T-helper 2 cell treated with Interferon-gamma antibody and Interleukin-4, amounts not matched to agents 5 μg/mL and 100 μg/mL, for 36 hours (primary cell): ENCODE results near the gene HM13.
"Not testable (repeated sequence)": the region's sequence is repeated elsewhere in the genome, so short reads cannot be mapped to it uniquely, and the experiment has no call there.

ENCODE experiments used
- DNase-seq: peaks from one replicate; pipeline ENCODE4 v3.0.0; 2021; ENCODE audit warnings: low spot score
- H3K27ac Mint-ChIP-seq: one replicate; pipeline ENCODE4 v1.8.0; 2021; ENCODE audit warnings: mild to moderate bottlenecking, mixed read lengths
- H3K27me3 Mint-ChIP-seq: one replicate; pipeline ENCODE4 v1.8.0; 2021; ENCODE audit warnings: low read depth, mixed read lengths
- H3K36me3 Mint-ChIP-seq: one replicate; pipeline ENCODE4 v1.8.0; 2021; ENCODE audit warnings: low read depth, mixed read lengths
- H3K4me1 Mint-ChIP-seq: one replicate; pipeline ENCODE4 v1.8.0; 2021; ENCODE audit warnings: low read depth, mixed read lengths
- H3K4me3 Mint-ChIP-seq: one replicate; pipeline ENCODE4 v1.8.0; 2022; ENCODE audit warnings: mild to moderate bottlenecking, moderate library complexity, mixed read lengths
- H3K9me3 Mint-ChIP-seq: one replicate; pipeline ENCODE4 v1.8.0; 2021; ENCODE audit warnings: mixed read lengths

Gene HM13

GRCh38 chr20:31543966-31544598, 29.8 kb downstream of the HM13 start:
- no peaks in the 10 kb centered on the region for H3K27me3 Mint-ChIP-seq
- no peak overlapping the region for H3K4me3 Mint-ChIP-seq
- DNase-seq = no peak
- H3K9me3 Mint-ChIP-seq = no peaks in the 10 kb centered on the region
- peaks cover 28% of the 10 kb centered on the region for H3K4me1 Mint-ChIP-seq
- peaks cover 56% of the 10 kb centered on the region for H3K36me3 Mint-ChIP-seq
- peak overlapping the region; percentile 49 for H3K27ac Mint-ChIP-seq

- Mint-ChIP-seq H3K4me1 (peaks cover 28% of the 10 kb centered on the region), H3K36me3 (peaks cover 60% of the 10 kb centered on the region), H3K27me3 (no peaks in the 10 kb centered on the region), H3K4me3 (no peak overlapping the region), H3K27ac (peak overlapping the region; percentile 49), H3K9me3 (no peaks in the 10 kb centered on the region)
- no peak for DNase-seq
These were observed 30.4 kb downstream of the HM13 start for GRCh38 chr20:31544600-31544999.

GRCh38 chr20:31545621-31546040, 31.4 kb downstream of the HM13 start:
- not testable (repeated sequence) for H3K9me3 Mint-ChIP-seq, H3K27me3 Mint-ChIP-seq, DNase-seq
- Mint-ChIP-seq H3K36me3 (peaks cover 62% of the 10 kb centered on the region), H3K27ac (peak overlapping the region; percentile 58), H3K4me1 (peaks cover 26% of the 10 kb centered on the region), H3K4me3 (peak overlapping the region; percentile 33)

- no peaks in the 10 kb centered on the region for H3K9me3 Mint-ChIP-seq
- peak overlapping the region; percentile 88 for H3K4me3 Mint-ChIP-seq
- peaks cover 21% of the 10 kb centered on the region for H3K4me1 Mint-ChIP-seq
- peak; percentile 79 for DNase-seq
- H3K27ac Mint-ChIP-seq = peak overlapping the region; percentile 96
- H3K36me3 Mint-ChIP-seq = peaks cover 62% of the 10 kb centered on the region
- H3K27me3 Mint-ChIP-seq = no peaks in the 10 kb centered on the region
These were observed 32.9 kb downstream of the HM13 start for GRCh38 chr20:31547017-31547675.

GRCh38 chr20:31547720-31548298, 33.6 kb downstream of the HM13 start:
- peaks cover 58% of the 10 kb centered on the region for H3K36me3 Mint-ChIP-seq
- peaks cover 14% of the 10 kb centered on the region for H3K4me1 Mint-ChIP-seq
- no peak for DNase-seq
- no peaks in the 10 kb centered on the region for H3K9me3 Mint-ChIP-seq
- peak overlapping the region; percentile 88 for H3K4me3 Mint-ChIP-seq
- peak overlapping the region; percentile 96 for H3K27ac Mint-ChIP-seq
- H3K27me3 Mint-ChIP-seq = no peaks in the 10 kb centered on the region

GRCh38 chr20:31548820-31549512, 34.7 kb downstream of the HM13 start:
- no peaks in the 10 kb centered on the region for H3K9me3 Mint-ChIP-seq
- peaks cover 11% of the 10 kb centered on the region for H3K4me1 Mint-ChIP-seq
- peak overlapping the region; percentile 88 for H3K4me3 Mint-ChIP-seq
- peak overlapping the region; percentile 96 for H3K27ac Mint-ChIP-seq
- DNase-seq = no peak
- peaks cover 56% of the 10 kb centered on the region for H3K36me3 Mint-ChIP-seq
- no peaks in the 10 kb centered on the region for H3K27me3 Mint-ChIP-seq

GRCh38 chr20:31549513-31549880, 35.3 kb downstream of the HM13 start:
- Mint-ChIP-seq H3K9me3 (no peaks in the 10 kb centered on the region), H3K27ac (peak overlapping the region; percentile 49), H3K27me3 (no peaks in the 10 kb centered on the region), H3K4me3 (no peak overlapping the region), H3K4me1 (peaks cover 9% of the 10 kb centered on the region), H3K36me3 (peaks cover 56% of the 10 kb centered on the region)
- no peak for DNase-seq

- no peak for DNase-seq
- H3K36me3 Mint-ChIP-seq = peaks cover 57% of the 10 kb centered on the region
- H3K9me3 Mint-ChIP-seq = no peaks in the 10 kb centered on the region
- no peaks in the 10 kb centered on the region for H3K27me3 Mint-ChIP-seq
- peaks cover 9% of the 10 kb centered on the region for H3K4me1 Mint-ChIP-seq
- peak overlapping the region; percentile 49 for H3K27ac Mint-ChIP-seq
- no peak overlapping the region for H3K4me3 Mint-ChIP-seq
These were observed 35.9 kb downstream of the HM13 start for GRCh38 chr20:31550099-31550498.

GRCh38 chr20:31551163-31552081, 37.2 kb downstream of the HM13 start:
- Mint-ChIP-seq H3K4me3 (no peak overlapping the region), H3K27ac (no peak overlapping the region), H3K9me3 (no peaks in the 10 kb centered on the region), H3K36me3 (peaks cover 55% of the 10 kb centered on the region), H3K4me1 (peaks cover 6% of the 10 kb centered on the region), H3K27me3 (no peaks in the 10 kb centered on the region)
- no peak for DNase-seq

- H3K27me3 Mint-ChIP-seq = no peaks in the 10 kb centered on the region
- no peak overlapping the region for H3K4me3 Mint-ChIP-seq
- H3K27ac Mint-ChIP-seq = no peak overlapping the region
- no peaks in the 10 kb centered on the region for H3K9me3 Mint-ChIP-seq
- no peak for DNase-seq
- H3K4me1 Mint-ChIP-seq = peaks cover 13% of the 10 kb centered on the region
- H3K36me3 Mint-ChIP-seq = peaks cover 44% of the 10 kb centered on the region
These were observed 41.0 kb downstream of the HM13 start for GRCh38 chr20:31555203-31555775.

GRCh38 chr20:31559704-31560093, 45.5 kb downstream of the HM13 start:
- no peak for DNase-seq
- peaks cover 63% of the 10 kb centered on the region for H3K36me3 Mint-ChIP-seq
- H3K9me3 Mint-ChIP-seq = no peaks in the 10 kb centered on the region
- peak overlapping the region; percentile 75 for H3K27ac Mint-ChIP-seq
- no peaks in the 10 kb centered on the region for H3K27me3 Mint-ChIP-seq
- H3K4me3 Mint-ChIP-seq = no peak overlapping the region
- H3K4me1 Mint-ChIP-seq = peaks cover 14% of the 10 kb centered on the region

- H3K27ac Mint-ChIP-seq = peak overlapping the region; percentile 75
These were observed 46.0 kb downstream of the HM13 start for GRCh38 chr20:31560094-31560745.

More at GRCh38 chr20:31560094-31560745, 46.0 kb downstream of the HM13 start:
- peaks cover 14% of the 10 kb centered on the region for H3K4me1 Mint-ChIP-seq
- H3K4me3 Mint-ChIP-seq = no peak overlapping the region
- peak; percentile 60 for DNase-seq
- no peaks in the 10 kb centered on the region for H3K27me3 Mint-ChIP-seq
- no peaks in the 10 kb centered on the region for H3K9me3 Mint-ChIP-seq
- H3K36me3 Mint-ChIP-seq = peaks cover 60% of the 10 kb centered on the region
